Hepatic stellate cell (primary cell): Measurements from ENCODE around the gene VWA8.
"Not testable (repeated sequence)": the region's sequence is repeated elsewhere in the genome, so short reads cannot be mapped to it uniquely, and the experiment has no call there.

Source experiments
- DNase-seq: peaks from one replicate; pipeline ENCODE4 v3.0.0; 2011; ENCODE audit warnings: low spot score

Gene VWA8

DNA sequence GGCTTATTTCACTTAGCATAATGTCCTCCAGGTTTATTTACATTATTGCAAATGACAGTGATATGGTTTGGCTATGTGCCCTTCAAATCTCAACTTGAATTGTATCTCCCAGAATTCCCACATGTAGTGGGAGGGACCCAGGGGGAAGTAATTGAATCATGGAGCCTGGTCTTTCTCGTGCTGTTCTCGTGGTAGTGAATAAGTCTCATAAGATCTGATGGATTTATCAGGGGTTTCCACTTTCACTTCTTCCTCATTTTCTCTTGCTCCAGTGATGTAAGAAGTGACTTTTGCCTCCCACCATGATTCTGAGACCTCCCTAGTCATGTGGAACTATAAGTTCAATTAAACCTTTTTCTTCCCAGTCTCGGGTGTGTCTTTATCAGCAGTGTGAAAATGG lies 109.6 kb downstream of the VWA8 start:
- DNase-seq, result no peak

DNA sequence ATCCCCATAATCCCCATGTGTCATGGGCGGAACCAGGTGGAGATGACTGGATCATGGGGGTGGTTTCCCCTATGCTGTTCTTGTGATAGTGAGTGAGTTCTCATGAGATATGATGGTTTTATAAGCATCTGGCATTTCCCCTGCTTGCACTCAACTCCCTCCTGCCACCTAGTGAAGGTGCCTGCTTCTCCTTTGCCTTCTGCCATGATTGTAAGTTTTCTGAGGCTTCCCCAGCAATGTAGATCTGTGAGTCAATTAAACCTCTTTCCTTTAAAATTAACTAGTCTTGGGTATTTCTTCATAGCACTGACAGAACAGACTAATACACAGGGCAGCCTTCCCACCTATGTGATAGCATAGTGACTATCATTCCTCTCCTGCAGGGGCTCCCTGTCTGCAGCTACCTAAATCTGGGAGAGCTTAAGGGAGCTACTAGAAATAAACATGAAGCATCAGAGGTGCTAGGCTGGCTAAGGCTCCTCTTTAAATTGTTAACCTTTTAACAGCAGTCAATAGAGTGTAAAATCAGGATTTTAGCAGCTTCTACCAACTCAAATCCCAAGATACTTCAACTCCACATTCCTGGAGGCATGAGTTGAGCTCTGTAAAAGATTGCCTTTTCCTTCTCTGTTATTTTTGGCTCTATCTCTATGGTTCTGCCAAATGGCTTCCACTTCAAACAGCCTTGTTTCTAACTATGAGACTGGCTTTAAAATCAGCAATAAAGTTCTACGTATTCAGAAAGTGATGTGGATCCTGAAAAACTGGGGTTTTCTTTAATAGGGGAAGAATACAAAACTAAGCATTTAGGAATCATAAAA lies 112.3 kb downstream of the VWA8 start:
- peak; percentile 21 for DNase-seq

DNA sequence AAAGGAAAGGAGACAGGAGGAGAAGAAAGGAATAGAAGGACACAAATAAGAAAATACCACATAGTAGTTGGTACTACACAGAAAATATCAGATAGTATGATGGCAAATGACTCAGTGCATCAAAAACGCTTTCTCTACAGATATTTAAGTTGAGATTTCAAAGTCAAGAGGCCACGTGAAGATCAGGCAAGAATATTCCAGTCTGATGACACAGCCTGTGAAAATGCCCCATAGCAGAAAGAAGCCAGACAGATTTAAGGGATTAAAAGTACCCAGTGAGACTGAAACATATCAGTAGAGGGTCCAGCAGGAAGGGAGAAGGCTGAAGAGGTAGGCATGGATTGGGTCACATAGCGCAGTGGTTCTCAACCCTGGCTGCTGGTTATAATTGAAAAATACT lies 113.7 kb downstream of the VWA8 start:
- DNase-seq, result no peak

DNA sequence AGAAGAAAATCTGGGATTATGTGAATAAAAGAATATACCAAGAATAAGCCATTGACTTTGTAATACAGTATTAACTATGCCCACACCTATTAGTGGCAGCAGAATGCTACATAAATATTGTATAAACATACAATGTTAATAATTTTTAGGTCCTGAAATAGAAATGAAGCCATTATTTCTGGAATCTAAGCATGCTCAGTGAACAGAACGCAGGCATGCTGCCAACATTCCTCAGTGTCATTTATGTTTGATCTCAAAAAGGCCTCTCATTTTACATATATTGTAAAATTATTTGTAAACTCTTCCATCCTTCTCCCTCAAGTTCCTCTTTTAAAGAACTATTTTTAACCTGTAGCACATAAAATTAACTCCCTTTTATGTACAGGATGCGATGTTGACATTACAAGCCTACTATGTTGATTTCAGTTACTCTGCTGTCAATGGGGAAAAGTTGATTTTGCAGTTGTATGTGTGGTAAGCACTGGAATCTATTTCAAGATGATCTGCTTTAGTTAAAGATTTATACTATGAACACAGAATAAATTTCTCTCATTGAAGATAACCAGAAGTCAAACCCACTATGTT lies 118.8 kb downstream of the VWA8 start:
- DNase-seq, result no peak

DNA sequence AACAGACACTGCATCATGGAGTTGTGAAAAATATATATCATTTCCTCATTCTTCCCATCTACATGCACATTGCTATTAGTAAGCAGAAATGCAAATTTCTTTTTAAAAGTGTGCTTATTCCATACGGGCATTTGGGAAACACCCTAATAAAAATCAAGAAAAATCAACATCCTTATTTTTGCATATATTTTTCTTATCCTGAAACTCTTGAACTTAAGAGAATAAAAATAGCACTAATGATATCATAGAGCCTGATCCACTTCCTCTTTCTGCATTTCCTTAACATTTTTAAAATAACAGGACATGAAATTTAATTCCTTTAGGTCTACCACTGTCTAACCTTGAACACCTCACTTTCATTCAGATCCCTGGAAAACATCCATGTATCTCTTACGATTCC lies 123.3 kb downstream of the VWA8 start:
- DNase-seq, result no peak

DNA sequence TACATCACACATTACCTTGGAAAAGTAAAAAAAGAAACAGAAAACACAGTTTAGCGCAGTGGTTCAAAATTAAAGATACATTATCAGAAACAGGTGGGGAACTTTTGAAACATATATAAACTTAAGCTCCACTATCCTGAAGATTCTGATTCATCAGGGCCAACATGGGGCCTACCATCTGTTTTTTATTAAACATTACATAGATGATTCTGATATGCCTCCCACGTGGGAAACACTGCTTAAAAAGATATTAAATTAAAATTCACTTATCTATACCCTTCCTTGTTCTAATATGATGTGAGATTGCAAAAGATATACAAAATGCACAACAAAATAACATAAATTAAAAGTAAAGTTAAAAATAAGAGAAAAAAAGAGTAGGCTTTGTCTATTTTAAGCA lies 125.0 kb downstream of the VWA8 start:
- no peak for DNase-seq

DNA sequence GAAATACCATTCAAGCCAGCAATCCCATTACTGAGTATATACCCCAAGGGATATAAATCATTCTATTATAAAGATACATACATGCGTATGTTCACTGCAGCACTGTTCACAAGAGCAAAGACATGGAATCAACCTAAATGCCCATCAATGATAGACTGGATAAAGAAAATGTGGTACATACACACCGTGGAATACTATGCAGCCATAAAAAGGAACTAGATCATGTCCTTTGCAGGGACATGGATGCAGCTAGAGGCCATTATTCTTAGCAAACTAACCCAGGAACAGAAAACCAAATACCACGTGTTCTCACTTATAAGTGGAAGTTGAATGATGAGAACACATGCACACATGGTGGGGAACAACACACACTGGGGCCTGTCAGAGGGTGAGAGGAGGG lies 126.2 kb downstream of the VWA8 start:
- DNase-seq, result not testable (repeated sequence)

DNA sequence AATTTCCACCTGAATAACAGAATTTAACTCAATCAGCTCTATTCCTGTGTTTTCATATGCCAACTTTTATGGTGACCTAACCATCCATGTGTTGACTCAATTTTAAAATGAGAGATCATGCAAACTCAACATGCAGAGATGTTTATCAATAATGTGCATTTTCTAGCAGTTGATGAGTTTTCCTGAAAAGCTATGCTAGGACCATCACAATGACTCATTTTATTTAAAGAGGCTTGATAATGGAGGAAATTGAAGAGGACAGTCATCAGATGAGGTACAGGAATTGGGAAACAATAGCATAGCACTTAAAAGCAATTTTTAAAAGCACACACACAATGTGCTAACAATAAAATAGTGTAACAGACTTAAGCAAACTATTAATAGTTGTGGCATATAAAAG lies 127.1 kb downstream of the VWA8 start:
- DNase-seq, result no peak

DNA sequence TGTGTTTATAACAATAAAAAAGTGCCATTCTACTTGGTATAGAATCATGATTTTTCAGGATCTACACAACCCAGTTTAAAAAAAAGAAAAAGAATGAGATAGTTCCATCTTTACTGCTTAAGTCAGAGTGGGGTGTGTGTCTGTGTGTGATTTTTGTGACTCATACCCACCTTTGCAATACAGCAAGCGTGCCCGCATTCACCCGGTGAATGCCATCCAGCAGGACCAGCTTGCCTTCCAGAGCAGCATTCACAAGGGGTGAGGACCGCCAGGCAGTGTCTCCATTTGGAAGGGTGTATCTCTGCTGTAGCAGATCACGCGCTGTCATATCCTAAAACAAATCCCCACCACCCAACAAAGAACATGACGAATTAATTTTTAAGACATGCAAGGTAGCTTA lies 127.7 kb downstream of the VWA8 start:
- no peak for DNase-seq

DNA sequence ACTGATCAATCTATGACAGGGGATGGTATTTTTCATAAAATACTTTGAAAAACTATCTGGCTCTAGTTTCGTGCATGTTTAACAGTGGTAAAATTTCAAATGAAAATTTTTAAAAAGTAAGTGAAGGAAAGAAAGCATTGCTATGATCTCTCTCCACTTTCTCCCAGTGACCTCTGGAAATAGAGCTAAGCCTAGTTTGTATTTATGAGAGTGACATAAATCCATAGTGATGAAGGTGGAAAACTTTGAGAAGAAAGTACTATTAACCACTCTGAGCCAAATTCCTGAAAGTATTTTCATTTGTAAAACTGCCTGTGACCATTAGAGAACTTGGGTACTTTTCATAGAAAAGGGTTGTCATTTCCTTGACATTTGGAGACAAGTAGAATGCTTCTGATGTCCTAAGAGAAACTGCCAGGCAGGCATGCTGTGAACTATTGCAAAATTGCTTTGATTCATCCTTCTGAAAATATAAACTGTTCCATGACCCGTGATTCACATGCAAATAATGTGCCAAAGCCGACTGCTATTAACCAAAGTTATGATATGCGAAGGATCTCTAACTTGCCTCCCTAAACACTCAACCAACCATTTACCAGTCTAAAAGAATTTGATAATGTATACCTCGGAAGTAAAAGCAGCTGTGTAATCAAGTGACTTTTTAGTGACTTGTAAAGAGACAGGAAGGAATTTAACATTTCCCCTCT lies 133.2 kb downstream of the VWA8 start:
- peak; percentile 70 for DNase-seq

DNA sequence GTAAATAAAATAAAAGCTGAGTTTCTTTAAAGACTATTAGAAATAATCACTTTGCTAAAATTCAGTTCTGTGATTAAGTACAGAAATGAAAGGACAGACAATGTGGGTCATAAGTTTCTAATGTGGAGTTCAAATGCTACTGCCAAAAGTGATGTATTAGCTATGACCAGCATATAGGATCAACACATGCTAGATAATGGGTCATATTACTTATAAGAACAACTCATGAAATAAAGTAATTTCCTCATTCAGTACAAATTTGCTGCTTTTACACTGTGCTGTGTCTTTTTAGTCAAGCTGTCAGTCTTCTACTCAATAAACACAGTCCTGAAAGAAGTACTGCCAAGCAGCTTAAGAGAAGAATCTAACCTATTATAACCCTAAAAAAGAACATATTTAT lies 135.2 kb downstream of the VWA8 start:
- no peak for DNase-seq

DNA sequence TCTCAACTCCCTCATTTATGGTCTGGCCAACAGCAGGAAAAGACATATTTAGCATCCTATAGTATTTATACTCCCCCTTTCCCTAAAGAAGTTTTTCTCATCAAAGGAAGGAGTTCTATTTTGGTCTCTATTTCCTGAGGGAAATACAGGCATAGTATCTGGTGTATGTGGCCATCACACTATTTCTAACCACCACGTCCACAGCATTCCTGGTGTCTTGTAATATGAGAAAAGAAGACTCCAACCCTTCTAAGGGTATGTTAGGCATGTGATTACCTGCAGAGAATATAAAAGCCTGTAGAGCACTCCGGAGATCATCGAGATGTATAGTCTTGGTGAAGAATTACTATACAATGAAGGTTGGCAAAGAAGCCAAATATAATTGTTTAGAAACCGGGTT lies 137.4 kb downstream of the VWA8 start:
- DNase-seq, result no peak

DNA sequence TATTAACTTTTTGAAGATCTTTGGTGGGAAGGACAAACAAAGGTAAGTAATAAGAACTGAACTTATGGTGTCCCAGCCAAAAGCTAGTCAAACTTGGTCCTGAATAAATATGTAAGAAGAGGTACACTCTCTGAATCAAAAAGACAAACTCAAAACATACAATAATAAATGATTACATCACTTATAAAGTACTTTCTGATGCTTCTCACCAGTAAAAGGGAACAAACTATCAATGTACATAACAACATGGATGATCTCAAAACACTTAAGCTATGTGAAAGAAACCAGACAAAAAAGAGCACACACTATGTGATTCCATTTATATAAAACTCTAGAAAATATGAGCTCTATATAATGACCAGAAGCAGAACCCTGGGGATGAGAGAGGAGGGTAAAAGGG lies 138.3 kb downstream of the VWA8 start:
- DNase-seq, result no peak

DNA sequence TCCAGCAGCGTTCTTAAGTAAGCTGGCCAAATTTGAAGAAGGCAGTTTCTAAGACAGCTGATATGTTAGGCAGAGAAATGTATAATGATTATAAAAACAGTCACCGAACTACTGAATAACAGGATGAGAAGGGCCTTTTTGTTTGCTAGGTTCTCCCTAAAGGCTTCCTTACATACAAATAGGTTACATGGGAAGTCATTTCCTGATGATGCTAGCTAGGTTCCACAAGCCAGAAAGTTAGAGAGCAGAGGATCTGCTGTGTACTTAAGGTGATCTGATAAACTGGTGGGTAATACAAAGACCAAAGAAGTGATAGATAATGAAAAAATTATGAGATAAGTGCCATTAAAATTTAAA lies 139.7 kb downstream of the VWA8 start:
- no peak for DNase-seq

DNA sequence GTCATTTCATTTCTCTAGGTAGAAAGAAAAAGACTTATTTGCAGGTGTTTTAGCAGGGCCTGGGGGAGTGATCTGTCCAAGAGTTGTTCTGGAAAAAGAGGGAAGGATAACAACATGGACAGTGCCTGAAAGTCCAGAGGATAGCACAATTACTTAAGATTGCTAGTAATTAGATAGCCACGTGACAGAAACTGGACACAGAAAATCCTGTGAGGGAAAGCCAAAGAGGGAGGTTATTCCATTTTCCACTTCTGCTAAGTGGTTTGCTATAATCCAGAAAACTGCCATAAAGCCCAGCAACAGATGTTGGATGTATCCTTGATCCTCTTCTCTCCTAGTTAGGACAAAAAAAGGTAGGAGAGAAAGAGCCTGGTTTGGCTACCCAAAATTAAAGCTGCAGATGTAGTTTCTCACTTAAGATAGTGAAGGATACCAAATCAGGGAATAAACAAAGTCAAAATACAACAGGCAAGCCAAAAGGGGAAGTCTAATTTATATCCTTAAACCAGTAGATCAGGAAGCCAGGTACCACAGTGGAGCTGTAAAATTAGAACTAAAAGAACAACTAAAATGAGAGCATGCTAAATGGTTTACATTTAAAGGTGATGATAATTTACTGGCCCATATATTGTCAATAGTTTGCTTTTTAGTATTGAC lies 140.2 kb downstream of the VWA8 start:
- no peak for DNase-seq

DNA sequence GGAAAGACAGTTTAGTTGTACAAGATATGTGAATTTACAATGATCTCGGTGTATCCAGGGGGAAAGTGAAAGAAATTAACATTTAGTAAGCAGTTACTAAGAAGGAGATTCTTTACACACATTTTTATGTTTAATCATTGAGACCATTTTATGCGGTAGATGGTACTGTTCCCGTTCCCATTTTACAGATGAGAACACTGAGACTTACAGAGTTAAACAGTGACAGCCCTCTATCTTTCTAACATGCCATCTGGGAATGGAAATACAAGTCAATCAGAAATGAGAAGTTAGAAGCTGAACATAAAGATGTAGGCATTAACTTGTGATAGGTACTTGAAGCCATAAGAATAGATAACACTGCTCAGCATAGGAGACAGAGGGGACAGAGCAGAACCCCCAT lies 144.9 kb downstream of the VWA8 start:
- no peak for DNase-seq

DNA sequence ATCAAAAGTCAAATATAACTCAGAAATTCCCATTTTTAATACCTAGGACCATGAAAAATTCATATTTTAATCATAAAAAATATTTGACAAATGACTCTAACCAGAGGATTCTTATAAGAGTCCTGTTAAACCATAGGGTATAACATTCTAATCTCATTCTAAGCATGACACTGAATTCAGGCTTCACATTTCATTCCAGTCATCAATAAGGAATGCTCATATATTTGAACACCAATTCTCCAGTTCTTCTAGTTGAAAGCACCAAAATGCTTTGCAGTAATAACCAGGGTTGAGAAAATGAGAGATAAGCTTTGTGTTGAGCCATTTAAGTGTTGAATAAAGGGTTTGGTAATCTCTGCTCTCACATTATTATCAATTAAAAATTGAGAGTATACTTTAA lies 147.5 kb downstream of the VWA8 start:
- DNase-seq, result no peak

DNA sequence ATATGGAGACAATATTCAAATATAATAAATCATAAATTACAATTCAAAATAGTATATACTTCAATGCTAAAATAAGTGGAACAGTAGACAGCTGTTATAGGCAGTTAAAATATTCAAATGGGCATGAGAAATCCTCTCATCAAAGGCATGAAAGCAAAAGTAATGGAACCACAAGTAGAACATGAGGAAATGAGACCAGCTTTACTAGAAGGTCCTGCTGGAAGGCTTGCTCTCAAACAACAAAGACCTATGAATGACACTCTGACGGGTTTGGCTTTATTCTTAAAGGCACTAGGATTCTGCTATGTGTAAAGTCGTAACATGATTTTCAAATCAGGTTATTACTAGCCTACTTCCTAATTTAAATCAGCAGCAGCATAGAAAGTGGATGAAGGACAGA lies 148.1 kb downstream of the VWA8 start:
- DNase-seq, result no peak

DNA sequence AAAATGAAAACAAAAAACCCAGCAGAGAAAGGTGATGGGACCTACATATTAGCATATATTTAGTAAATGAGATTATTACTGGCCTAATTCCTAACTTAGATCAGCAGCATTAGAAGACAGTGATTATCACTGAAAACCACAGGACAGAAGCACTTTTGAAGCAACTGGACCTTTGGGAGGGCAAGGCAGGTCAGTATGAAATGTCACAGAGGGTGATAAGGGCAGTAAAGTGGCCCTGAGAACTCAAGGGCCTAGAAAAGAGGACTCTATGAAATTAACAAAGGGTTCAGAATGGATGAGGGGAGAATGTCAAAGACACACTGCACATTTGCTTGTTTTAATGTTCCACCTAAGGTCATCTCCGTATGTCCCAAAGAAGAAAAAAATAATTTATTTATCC lies 148.7 kb downstream of the VWA8 start:
- no peak for DNase-seq

DNA sequence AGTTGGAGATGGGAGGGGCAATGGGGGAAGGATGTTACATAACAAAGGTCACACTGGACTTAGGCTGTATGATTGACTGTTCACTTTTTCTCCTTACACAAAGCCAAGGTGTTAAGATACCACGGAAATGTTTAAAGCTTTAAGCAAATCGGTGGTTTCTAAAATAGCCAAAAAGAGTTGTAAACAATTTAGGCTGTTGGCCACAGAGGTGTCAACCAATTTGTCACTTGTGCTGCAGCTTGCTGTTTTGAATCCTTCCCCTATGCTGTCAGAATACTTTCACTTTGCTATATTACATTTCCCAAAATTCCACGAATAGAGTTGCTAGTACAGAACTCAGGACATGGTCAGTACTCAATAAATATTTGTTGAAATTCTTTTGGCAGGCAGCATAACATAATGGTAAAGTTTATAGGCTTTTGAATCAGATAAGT lies 149.3 kb downstream of the VWA8 start:
- no peak for DNase-seq

DNA sequence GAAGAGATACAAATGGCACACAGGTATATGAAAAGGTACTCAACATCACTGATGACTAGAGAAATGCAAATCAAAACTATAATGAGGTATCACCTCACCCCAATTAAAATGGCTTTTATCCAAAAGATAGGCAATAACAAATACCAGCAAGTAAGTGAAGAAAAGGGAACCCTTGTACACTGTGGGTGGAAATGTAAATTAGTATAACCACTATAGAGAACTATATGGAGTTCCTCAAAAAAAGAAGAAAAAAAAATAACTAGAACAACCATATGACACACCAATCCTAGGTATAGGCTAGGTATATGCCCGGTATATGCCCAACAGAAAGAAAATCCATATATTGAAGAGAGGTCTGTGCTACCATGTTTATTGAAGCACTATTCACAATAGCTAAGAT lies 150.9 kb downstream of the VWA8 start:
- no peak for DNase-seq

DNA sequence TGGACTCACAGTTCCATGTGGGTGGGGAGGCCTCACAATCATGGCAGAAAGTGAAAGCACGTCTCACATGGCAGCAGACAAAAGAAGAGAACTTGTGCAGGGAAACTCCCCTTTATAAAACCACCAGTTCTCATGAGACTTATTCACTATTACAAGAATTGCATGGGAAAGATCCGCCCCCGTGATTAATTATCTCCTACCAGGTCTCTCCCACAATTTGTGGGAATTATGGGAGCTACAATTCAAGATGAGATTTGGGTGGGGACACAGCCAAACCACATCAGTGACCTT lies 157.5 kb downstream of the VWA8 start:
- not testable (repeated sequence) for DNase-seq
